Measurements from ENCODE around the gene TPRG1L. TPM values are rescaled to one million over a fixed set of nuclear protein-coding genes. Genes with fewer than 3 reads are reported as not detected.
"Not testable (repeated sequence)": the region's sequence is repeated elsewhere in the genome, so short reads cannot be mapped to it uniquely, and the experiment has no call there.

The TPRG1L gene
- total RNA-seq (37.1 TPM), polyA plus RNA-seq (ENCODE audit: insufficient read depth, low read depth, low replicate concordance) (72.4 TPM)
- long read RNA-seq, donor 1, transcript TPRG1L-202 (5 exons, 2,414 nt): major isoform, 13 of 33 reads
- long read RNA-seq, donor 1, partial matches to known transcripts: 20 of 33 reads
- long read RNA-seq, donor 1, other reads (novel, unspliced or antisense): 0 of 33 reads
- long read RNA-seq, donor 2, transcript TPRG1L-202 (5 exons, 2,414 nt): major isoform, 18 of 28 reads
- long read RNA-seq, donor 2, partial matches to known transcripts: 10 of 28 reads
- long read RNA-seq, donor 2, other reads (novel, unspliced or antisense): 0 of 28 reads
- long read RNA-seq, donor 3, transcript TPRG1L-202 (5 exons, 2,414 nt): major isoform, 33 of 33 reads
- long read RNA-seq, donor 3, partial matches to known transcripts: 0 of 33 reads
- long read RNA-seq, donor 3, other reads (novel, unspliced or antisense): 0 of 33 reads
- long read RNA-seq, donor 4, transcript TPRG1L-202 (5 exons, 2,414 nt): major isoform, 17 of 18 reads
- long read RNA-seq, donor 4, partial matches to known transcripts: 0 of 18 reads
- long read RNA-seq, donor 4, other reads (novel, unspliced or antisense): 0 of 18 reads
- long read RNA-seq, donor 5, partial matches to known transcripts: 0 of 1 reads
- long read RNA-seq, donor 5, other reads (novel, unspliced or antisense): 0 of 1 reads
- long read RNA-seq, donor 6, partial matches to known transcripts: 0 of 3 reads
- long read RNA-seq, donor 6, other reads (novel, unspliced or antisense): 0 of 3 reads
- long read RNA-seq, donor 7, transcript TPRG1L-202 (5 exons, 2,414 nt): major isoform, 48 of 64 reads
- long read RNA-seq, donor 7, partial matches to known transcripts: 12 of 64 reads
- long read RNA-seq, donor 7, other reads (novel, unspliced or antisense): 4 of 64 reads
- long read RNA-seq, donor 8, transcript TPRG1L-202 (5 exons, 2,414 nt): major isoform, 13 of 13 reads
- long read RNA-seq, donor 8, partial matches to known transcripts: 0 of 13 reads
- long read RNA-seq, donor 8, other reads (novel, unspliced or antisense): 0 of 13 reads
- long read RNA-seq, donor 9, transcript TPRG1L-202 (5 exons, 2,414 nt): major isoform, 13 of 13 reads
- long read RNA-seq, donor 9, partial matches to known transcripts: 0 of 13 reads
- long read RNA-seq, donor 9, other reads (novel, unspliced or antisense): 0 of 13 reads
- long read RNA-seq, donor 10, transcript TPRG1L-202 (5 exons, 2,414 nt): major isoform, 12 of 12 reads
- long read RNA-seq, donor 10, partial matches to known transcripts: 0 of 12 reads
- long read RNA-seq, donor 10, other reads (novel, unspliced or antisense): 0 of 12 reads

DNA sequence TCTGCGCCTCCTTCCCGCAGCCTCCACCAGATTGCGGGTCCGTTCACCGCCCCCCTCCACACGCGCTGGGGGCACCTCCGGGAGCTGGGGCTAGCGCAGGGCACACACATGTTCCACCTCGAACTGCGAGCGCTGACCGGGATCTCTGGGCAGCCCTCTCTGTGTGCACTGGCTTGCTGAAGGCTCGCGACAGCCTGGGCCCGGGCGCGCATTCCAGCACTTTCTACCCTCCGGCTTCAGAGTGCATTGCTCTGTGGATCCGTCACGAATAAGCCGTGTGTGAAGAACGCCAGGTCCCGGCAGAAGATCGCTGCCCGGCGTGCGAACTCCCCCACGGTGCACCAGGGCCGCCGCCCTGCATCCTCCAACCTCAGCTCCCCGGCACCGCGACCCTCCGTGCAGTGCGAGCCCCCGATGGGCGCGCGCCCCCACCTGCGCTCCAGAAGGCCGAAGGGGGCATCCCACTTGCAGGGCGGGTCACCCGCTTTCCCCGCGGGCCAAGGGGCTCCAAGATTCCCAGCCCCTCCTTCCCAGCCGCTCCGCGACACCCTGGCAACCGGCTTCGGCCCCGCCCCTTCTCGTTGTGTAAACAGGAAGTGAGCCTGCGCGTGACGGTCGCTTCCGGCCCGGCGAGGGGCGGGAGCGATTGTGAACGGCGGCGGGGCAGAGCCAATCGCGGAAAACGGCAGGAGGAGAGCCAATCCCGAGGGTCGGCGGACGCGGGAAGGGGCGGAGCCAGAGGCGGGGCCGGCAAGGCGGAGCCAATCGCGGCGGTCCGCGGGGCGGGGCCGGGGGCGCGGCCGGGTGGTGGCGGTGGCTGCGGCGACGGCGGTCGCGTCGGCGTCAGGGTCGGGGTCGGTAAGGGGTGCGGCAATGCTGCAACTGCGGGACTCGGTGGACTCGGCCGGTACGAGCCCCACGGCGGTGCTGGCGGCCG is at the start of gene TPRG1L:
Gene TPRG1L (plus strand): TSS at position 816 of the 937 bp plus-strand sequence. CDS start 58 bp downstream, at position 874.
- FAIRE-seq (no peak), DNase-seq (peak; percentile 98 to 99 (median 99))
- intact Hi-C loops (cut with DNase I): no loop called here
- peaks cover 3 to 22% (median 4%) of the 10 kb centered on the region in 3 donors for H3K36me3 ChIP-seq (ENCODE audit: control insufficient read depth in 2 of 3, insufficient read depth in 3 of 3, low read length in 3 of 3)
- H3K9ac ChIP-seq (ENCODE audit: low read length in 3 of 3): peak within 1 kb of the TSS; percentile 55 to 62 (median 57)
- H3K4me1 ChIP-seq (ENCODE audit: control insufficient read depth in 2 of 3, insufficient read depth in 2 of 3, low read depth in 1 of 3, low read length in 3 of 3): peaks cover 0 to 26% (median 16%) of the 10 kb centered on the region in 3 donors
- H3K27ac ChIP-seq (ENCODE audit: low read depth in 2 of 2, low read length in 2 of 2): peak within 1 kb of the TSS; percentile 8 to 43
- H3K4me3 ChIP-seq (ENCODE audit: low read length in 3 of 3): peak within 1 kb of the TSS; percentile 68 to 87 (median 71)
- no peaks in the 10 kb centered on the region for H3K9me3 ChIP-seq (ENCODE audit: control insufficient read depth in 2 of 3, insufficient read depth in 1 of 3, low read length in 3 of 3)
- H3K27me3 ChIP-seq (ENCODE audit: control insufficient read depth, insufficient read depth, low read length): no peaks in the 10 kb centered on the region
- TF ChIP-seq, protein P1, sequence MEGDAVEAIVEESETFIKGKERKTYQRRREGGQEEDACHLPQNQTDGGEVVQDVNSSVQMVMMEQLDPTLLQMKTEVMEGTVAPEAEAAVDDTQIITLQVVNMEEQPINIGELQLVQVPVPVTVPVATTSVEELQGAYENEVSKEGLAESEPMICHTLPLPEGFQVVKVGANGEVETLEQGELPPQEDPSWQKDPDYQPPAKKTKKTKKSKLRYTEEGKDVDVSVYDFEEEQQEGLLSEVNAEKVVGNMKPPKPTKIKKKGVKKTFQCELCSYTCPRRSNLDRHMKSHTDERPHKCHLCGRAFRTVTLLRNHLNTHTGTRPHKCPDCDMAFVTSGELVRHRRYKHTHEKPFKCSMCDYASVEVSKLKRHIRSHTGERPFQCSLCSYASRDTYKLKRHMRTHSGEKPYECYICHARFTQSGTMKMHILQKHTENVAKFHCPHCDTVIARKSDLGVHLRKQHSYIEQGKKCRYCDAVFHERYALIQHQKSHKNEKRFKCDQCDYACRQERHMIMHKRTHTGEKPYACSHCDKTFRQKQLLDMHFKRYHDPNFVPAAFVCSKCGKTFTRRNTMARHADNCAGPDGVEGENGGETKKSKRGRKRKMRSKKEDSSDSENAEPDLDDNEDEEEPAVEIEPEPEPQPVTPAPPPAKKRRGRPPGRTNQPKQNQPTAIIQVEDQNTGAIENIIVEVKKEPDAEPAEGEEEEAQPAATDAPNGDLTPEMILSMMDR (IDR thresholded peaks at IDR 0.05; ENCODE audit: borderline replicate concordance, extremely low read depth, insufficient read depth): no peak

- H3K4me1 ChIP-seq (ENCODE audit: control insufficient read depth in 2 of 3, insufficient read depth in 2 of 3, low read depth in 1 of 3, low read length in 3 of 3); H3K27me3 ChIP-seq (ENCODE audit: control insufficient read depth, insufficient read depth, low read length); H3K4me3 ChIP-seq (ENCODE audit: low read length in 3 of 3); H3K9me3 ChIP-seq (ENCODE audit: control insufficient read depth in 2 of 3, insufficient read depth in 1 of 3, low read length in 3 of 3); FAIRE-seq; DNase-seq; H3K9ac ChIP-seq (ENCODE audit: low read length in 3 of 3); H3K36me3 ChIP-seq (ENCODE audit: control insufficient read depth in 2 of 3, insufficient read depth in 3 of 3, low read length in 3 of 3); H3K27ac ChIP-seq (ENCODE audit: low read depth in 2 of 2, low read length in 2 of 2); intact Hi-C loops (cut with DNase I): not testable (repeated sequence)
Measured at GRCh38 chr1:3575515-3575914, 49.3 kb upstream of the TPRG1L start.

- intact Hi-C loops (cut with DNase I): no loop called here
- no peaks in the 10 kb centered on the region for H3K9me3 ChIP-seq (ENCODE audit: control insufficient read depth in 2 of 3, insufficient read depth in 1 of 3, low read length in 3 of 3)
- H3K27ac ChIP-seq (ENCODE audit: low read depth in 2 of 2, low read length in 2 of 2): no peak overlapping the region
- FAIRE-seq (no peak), DNase-seq (no peak)
- H3K4me3 ChIP-seq (ENCODE audit: low read length in 3 of 3): no peak overlapping the region
- H3K9ac ChIP-seq (ENCODE audit: low read length in 3 of 3): no peak overlapping the region
- no peaks in the 10 kb centered on the region for H3K27me3 ChIP-seq (ENCODE audit: control insufficient read depth, insufficient read depth, low read length)
- no peaks in the 10 kb centered on the region for H3K4me1 ChIP-seq (ENCODE audit: control insufficient read depth in 2 of 3, insufficient read depth in 2 of 3, low read depth in 1 of 3, low read length in 3 of 3)
- TF ChIP-seq, protein P1 (IDR thresholded peaks at IDR 0.05; ENCODE audit: borderline replicate concordance, extremely low read depth, insufficient read depth): no peak
- no peaks in the 10 kb centered on the region for H3K36me3 ChIP-seq (ENCODE audit: control insufficient read depth in 2 of 3, insufficient read depth in 3 of 3, low read length in 3 of 3)
Measured at GRCh38 chr1:3575993-3576392, 48.8 kb upstream of the TPRG1L start.

Measured in kidney (tissue), 22 donors.